MM.1S (cell line): ENCODE data around the gene RGS6.
"Not testable (repeated sequence)": the region's sequence is repeated elsewhere in the genome, so short reads cannot be mapped to it uniquely, and the experiment has no call there.

Experiments used
- DNase-seq: peaks from one replicate; pipeline ENCODE4 v3.0.0-alpha.2; 2015
- H2AFZ ChIP-seq: fragments of 300-600 bp; sonication (generic); 2 replicates; pipeline ENCODE4 v1.6.0; 2016; ENCODE audit warnings: antibody characterized with exemption, low read length
- H3F3A ChIP-seq: fragments of 300-600 bp; sonication (generic); 2 replicates; pipeline ENCODE4 v1.6.1; 2016; ENCODE audit warnings: mild to moderate bottlenecking, antibody characterized with exemption, low read length, moderate library complexity, mixed read lengths; ENCODE audit not compliant: insufficient read depth
- H3K27ac ChIP-seq: fragments of 300-600 bp; sonication (generic); 2 replicates; pipeline ENCODE4 v1.5.1; 2016; ENCODE audit warnings: mild to moderate bottlenecking, low read length
- H3K27me3 ChIP-seq: fragments of 300-600 bp; sonication (generic); replicated peaks from 2 replicates; pipeline ENCODE4 v1.6.0; 2016; ENCODE audit warnings: low read length; ENCODE audit not compliant: insufficient read depth
- H3K36me3 ChIP-seq: fragments of 300-600 bp; sonication (generic); replicated peaks from 2 replicates; pipeline ENCODE4 v1.6.1; 2016; ENCODE audit warnings: mild to moderate bottlenecking, low read length, mixed read lengths; ENCODE audit not compliant: insufficient read depth
- H3K4me1 ChIP-seq: fragments of 300-600 bp; sonication (generic); 2 replicates; pipeline ENCODE4 v1.6.1; 2016; ENCODE audit warnings: low read length, mixed read lengths
- H3K4me2 ChIP-seq: fragments of 300-600 bp; sonication (generic); 2 replicates; pipeline ENCODE4 v1.6.0; 2016; ENCODE audit warnings: low read depth, low read length
- H3K4me3 ChIP-seq: fragments of 300-600 bp; sonication (generic); 2 replicates; pipeline ENCODE4 v1.5.1; 2016; ENCODE audit warnings: low read length, mixed read lengths
- H3K79me2 ChIP-seq: fragments of 300-600 bp; sonication (generic); 2 replicates; pipeline ENCODE4 v1.6.1; 2016; ENCODE audit warnings: mixed run types, low read length, mixed read lengths
- H3K9ac ChIP-seq: fragments of 300-600 bp; sonication (generic); 2 replicates; pipeline ENCODE4 v1.6.1; 2016; ENCODE audit warnings: low read length, mixed read lengths
- H3K9me2 ChIP-seq: fragments of 300-600 bp; sonication (generic); replicated peaks from 2 replicates; pipeline ENCODE4 v1.6.1; 2016; ENCODE audit warnings: mild to moderate bottlenecking, low read length, mixed read lengths; ENCODE audit not compliant: insufficient read depth
- H3K9me3 ChIP-seq: fragments of 300-600 bp; sonication (generic); replicated peaks from 2 replicates; pipeline ENCODE4 v1.6.1; 2016; ENCODE audit warnings: mild to moderate bottlenecking, low read length, mixed read lengths; ENCODE audit not compliant: insufficient read depth
- H4K20me1 ChIP-seq: fragments of 300-600 bp; sonication (generic); 2 replicates; pipeline ENCODE4 v1.6.1; 2016; ENCODE audit warnings: mild to moderate bottlenecking, low read length, moderate library complexity, mixed read lengths; ENCODE audit not compliant: insufficient read depth
- CTCF ChIP-seq: fragments of 300-600 bp; sonication (generic); IDR thresholded peaks from 2 replicates; pipeline ENCODE4 v1.5.1; 2016; ENCODE audit warnings: antibody characterized with exemption, low read length, mixed read lengths
- EZH2 ChIP-seq: fragments of 300-600 bp; sonication (generic); optimal IDR thresholded peaks from 2 replicates; pipeline ENCODE3; 2017; ENCODE audit warnings: low read depth, mild to moderate bottlenecking, antibody characterized with exemption, low read length, mixed read lengths
- EZH2phosphoT487 ChIP-seq: fragments of 300-600 bp; sonication (generic); IDR thresholded peaks from 2 replicates; pipeline ENCODE4 v1.6.1; 2018; ENCODE audit warnings: antibody characterized with exemption, low read length

The RGS6 gene

GRCh38 chr14:71931492-71932228 is 569 bp upstream of the RGS6 start:
- Histone ChIP-seq H3K27me3 (no peaks in the 10 kb centered on the region), H3K4me3 (no peak overlapping the region; the same call in 1 of the 2 replicates)

DNA sequence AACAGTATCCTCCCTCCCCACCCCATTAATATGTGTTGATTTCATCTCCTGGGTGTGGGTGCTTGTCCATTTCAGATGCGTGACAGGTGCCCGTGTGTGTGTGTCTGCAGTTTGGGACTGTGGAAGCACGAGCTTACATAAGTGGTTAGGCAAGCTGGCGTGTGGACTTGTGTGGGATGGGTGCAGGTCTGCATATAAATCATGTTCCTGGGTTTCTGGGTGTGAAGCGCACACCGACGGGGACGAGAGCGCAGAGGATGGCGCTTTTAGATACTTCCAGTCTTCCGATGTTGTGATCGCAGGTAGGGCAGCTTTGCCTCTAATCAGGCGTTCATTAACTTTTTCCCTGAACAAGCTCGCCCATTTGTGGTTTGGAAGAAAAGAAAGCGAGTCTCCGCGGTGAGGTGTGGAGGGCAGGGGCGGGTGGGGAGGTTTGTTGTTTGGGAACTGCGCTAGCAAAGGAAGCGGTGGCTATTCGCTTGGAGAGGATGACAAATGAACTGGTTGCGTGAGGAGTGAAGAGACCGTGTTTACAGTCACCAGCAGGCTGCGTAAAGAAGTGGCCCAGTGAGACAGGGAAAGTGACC is 865 bp downstream of the RGS6 start:
- no peaks in the 10 kb centered on the region for H4K20me1 ChIP-seq
- H3K27ac ChIP-seq, result no peak overlapping the region
- H3K4me1 ChIP-seq, result no peaks in the 10 kb centered on the region
- no peaks in the 10 kb centered on the region for H3K9me3 ChIP-seq
- no peaks in the 10 kb centered on the region for H3K9me2 ChIP-seq
- peak overlapping the region; percentile 45; the same call in 1 of the 2 replicates for H3K4me2 ChIP-seq
- no peak for TF ChIP-seq EZH2phosphoT487
- TF ChIP-seq EZH2, result no peak
- TF ChIP-seq CTCF, result no peak
- no peaks in the 10 kb centered on the region for H3K27me3 ChIP-seq
- H3K9ac ChIP-seq, result no peak overlapping the region
- H2AFZ ChIP-seq, result no peak overlapping the region
- no peaks in the 10 kb centered on the region for H3F3A ChIP-seq
- no peak for DNase-seq
- H3K79me2 ChIP-seq, result no peaks in the 10 kb centered on the region
- no peak overlapping the region for H3K4me3 ChIP-seq
- H3K36me3 ChIP-seq, result no peaks in the 10 kb centered on the region

More at GRCh38 chr14:71931492-71932228, 569 bp upstream of the RGS6 start:
- no peaks in the 10 kb centered on the region for H3F3A ChIP-seq
- H3K79me2 ChIP-seq, result no peaks in the 10 kb centered on the region
- no peaks in the 10 kb centered on the region for H3K9me3 ChIP-seq
- H4K20me1 ChIP-seq, result no peaks in the 10 kb centered on the region
- TF ChIP-seq CTCF (no peak; the same call in 1 of the 2 replicates), EZH2 (no peak), EZH2phosphoT487 (no peak)
- peak overlapping the region; percentile 57; the same call in 1 of the 2 replicates for H3K4me2 ChIP-seq
- no peaks in the 10 kb centered on the region for H3K4me1 ChIP-seq
- H3K36me3 ChIP-seq, result no peaks in the 10 kb centered on the region
- DNase-seq, result no peak
- no peaks in the 10 kb centered on the region for H3K9me2 ChIP-seq
- no peak overlapping the region for H2AFZ ChIP-seq
- no peak overlapping the region for H3K9ac ChIP-seq
- H3K27ac ChIP-seq, result no peak overlapping the region

DNA sequence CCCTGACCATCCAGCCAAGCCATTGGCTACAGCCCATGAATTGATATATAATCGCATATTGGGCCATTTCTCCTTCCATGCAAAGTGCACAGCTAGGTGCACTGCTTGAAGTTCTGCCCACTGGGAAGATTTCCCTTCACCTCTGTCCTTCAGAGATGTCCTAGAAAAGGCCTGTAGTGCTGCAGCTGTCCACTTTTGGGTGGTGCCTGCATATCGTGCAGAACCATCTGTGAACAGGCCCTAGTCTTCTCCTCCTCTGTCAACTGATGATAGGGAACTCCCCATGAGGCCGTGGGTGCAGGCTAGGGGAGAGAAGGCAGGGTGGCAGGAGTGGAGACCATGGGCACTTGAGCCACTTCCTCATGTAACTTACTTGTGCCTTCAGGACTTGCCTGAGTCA is 6.0 kb downstream of the RGS6 start:
- H3F3A ChIP-seq, H4K20me1 ChIP-seq, DNase-seq, H3K9ac ChIP-seq, H3K4me3 ChIP-seq, H3K36me3 ChIP-seq, H3K9me2 ChIP-seq, H3K27ac ChIP-seq, H3K27me3 ChIP-seq, H3K79me2 ChIP-seq, H3K4me2 ChIP-seq, H2AFZ ChIP-seq, H3K4me1 ChIP-seq, H3K9me3 ChIP-seq: not testable (repeated sequence)

DNA sequence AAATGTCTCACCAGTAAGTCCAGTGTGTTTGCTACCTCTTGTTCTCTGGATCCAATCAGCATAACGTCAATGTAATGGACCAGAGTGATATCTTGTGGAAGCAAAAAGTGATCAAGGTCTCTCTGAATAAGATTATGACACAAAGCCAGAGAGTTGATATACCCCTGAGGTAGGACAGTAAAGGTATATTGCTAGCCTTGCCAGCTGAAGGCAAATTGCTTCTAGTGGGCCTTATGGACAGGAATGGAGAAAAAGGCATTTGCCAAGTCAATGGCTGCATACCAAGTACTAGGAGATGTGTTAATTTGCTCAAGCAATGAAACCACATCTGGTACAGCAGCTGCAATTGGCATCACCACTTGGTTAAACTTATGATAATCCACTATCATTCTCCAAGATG is 7.1 kb downstream of the RGS6 start:
- H3F3A ChIP-seq, H4K20me1 ChIP-seq, H3K36me3 ChIP-seq, H3K27me3 ChIP-seq, H3K9ac ChIP-seq, H3K4me1 ChIP-seq, H3K9me2 ChIP-seq, H3K79me2 ChIP-seq, H3K4me2 ChIP-seq, H3K27ac ChIP-seq, H2AFZ ChIP-seq, DNase-seq, H3K4me3 ChIP-seq, H3K9me3 ChIP-seq: not testable (repeated sequence)

DNA sequence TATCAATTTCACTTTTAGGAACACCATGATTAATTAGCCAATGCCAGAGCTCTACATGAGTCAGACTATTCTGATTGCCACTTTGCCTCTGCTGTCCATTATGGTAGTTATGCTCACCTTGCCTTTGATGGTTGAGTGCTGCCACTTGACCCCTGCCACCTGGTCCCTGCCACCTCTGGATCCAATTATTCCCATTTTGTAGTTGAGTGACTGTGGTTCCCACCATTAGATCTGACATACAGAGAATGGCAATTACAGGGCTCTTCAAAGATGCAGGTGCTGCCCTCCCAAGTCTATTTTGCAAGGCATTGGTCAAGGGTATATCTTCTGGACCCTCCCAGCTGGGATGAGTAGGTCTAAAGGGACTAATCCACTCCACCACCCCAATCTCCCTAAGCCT is 8.3 kb downstream of the RGS6 start:
- H3K4me1 ChIP-seq, H3K4me2 ChIP-seq, H2AFZ ChIP-seq, H3K27me3 ChIP-seq, H3K79me2 ChIP-seq, H3F3A ChIP-seq, H3K9me2 ChIP-seq, DNase-seq, H3K9me3 ChIP-seq, H3K27ac ChIP-seq, H3K9ac ChIP-seq, H4K20me1 ChIP-seq, H3K4me3 ChIP-seq, H3K36me3 ChIP-seq: not testable (repeated sequence)

- not testable (repeated sequence) for H4K20me1 ChIP-seq, H3K9me2 ChIP-seq, H3K36me3 ChIP-seq, H3K27me3 ChIP-seq, H3K9me3 ChIP-seq, H3K4me1 ChIP-seq, H2AFZ ChIP-seq, H3K9ac ChIP-seq, H3K27ac ChIP-seq, H3K4me3 ChIP-seq, H3K4me2 ChIP-seq, DNase-seq, H3K79me2 ChIP-seq, H3F3A ChIP-seq
Observed at GRCh38 chr14:71941616-71942015, 9.4 kb downstream of the RGS6 start.
